CD4-positive, alpha-beta memory T cell (primary cell): Measurements from ENCODE around the gene MAP4K3. TPM values are rescaled to one million over a fixed set of nuclear protein-coding genes. Genes with fewer than 3 reads are reported as not detected.

ENCODE experiments used
- CTCF ChIA-PET: fragments of 350-600 bp; sonication (Branson Sonifier 250); formaldehyde crosslinking; loops from one replicate; lab custom pipeline; 2021; ENCODE audit warnings: inconsistent platforms; ENCODE audit not compliant: partially characterized antibody; lab: Charles Lee
- POLR2A ChIA-PET: fragments of 350-600 bp; sonication (Branson Sonifier 250); formaldehyde crosslinking; loops from one replicate; lab custom pipeline; 2021; ENCODE audit not compliant: partially characterized antibody; lab: Charles Lee
- DNase-seq, 5 donors: peaks; one replicate each; pipeline versions ENCODE4 v3.0.0 to v3.0.0-alpha.2; 2020 to 2022; ENCODE audit warnings: mixed read lengths in 1 of 5
- H3K27ac ChIP-seq: one replicate; pipeline ENCODE4 v1.7.0; 2013; ENCODE audit warnings: low read depth, low read length
- H3K27me3 ChIP-seq: 2 replicates; pipeline ENCODE4 v1.7.0; 2013; ENCODE audit warnings: mild to moderate bottlenecking, low read length, moderate library complexity; ENCODE audit not compliant: insufficient read depth
- H3K36me3 ChIP-seq: 2 replicates; pipeline ENCODE4 v1.7.0; 2013; ENCODE audit warnings: mild to moderate bottlenecking, low read length, moderate library complexity; ENCODE audit not compliant: insufficient read depth
- H3K4me1 ChIP-seq: 2 replicates; pipeline ENCODE4 v1.7.0; 2013; ENCODE audit warnings: mild to moderate bottlenecking, low read length, moderate library complexity; ENCODE audit not compliant: insufficient read depth
- H3K4me3 ChIP-seq, 2 donors: one replicate each; pipeline ENCODE4 v1.7.0; 2013; ENCODE audit warnings: low read length in 2 of 2, mild to moderate bottlenecking in 1 of 2
- H3K9me3 ChIP-seq, 2 donors: one replicate each; pipeline ENCODE4 v1.7.0; 2013; ENCODE audit warnings: low read length in 2 of 2, control low read depth in 1 of 2; ENCODE audit not compliant: control insufficient read depth in 1 of 2
- H3K27ac Mint-ChIP-seq, 7 donors: one replicate each; pipeline ENCODE4 v1.8.0; 2020 to 2021; ENCODE audit warnings: mixed read lengths in 7 of 7, mild to moderate bottlenecking in 6 of 7, inconsistent platforms in 3 of 7, moderate library complexity in 3 of 7
- H3K27me3 Mint-ChIP-seq, 2 donors: one replicate each; pipeline ENCODE4 v1.8.0; 2020 to 2021; ENCODE audit warnings: mixed read lengths in 2 of 2
- H3K36me3 Mint-ChIP-seq, 2 donors: one replicate each; pipeline ENCODE4 v1.8.0; 2020 to 2021; ENCODE audit warnings: mixed read lengths in 2 of 2, inconsistent platforms in 1 of 2, mild to moderate bottlenecking in 1 of 2
- H3K4me1 Mint-ChIP-seq, 4 donors: one replicate each; pipeline ENCODE4 v1.8.0; 2020 to 2021; ENCODE audit warnings: mixed read lengths in 4 of 4, mild to moderate bottlenecking in 1 of 4
- H3K4me3 Mint-ChIP-seq, 8 donors: one replicate each; pipeline ENCODE4 v1.8.0; 2020 to 2021; ENCODE audit warnings: mixed read lengths in 8 of 8, mild to moderate bottlenecking in 7 of 8, moderate library complexity in 6 of 8, inconsistent platforms in 3 of 8
- H3K9me3 Mint-ChIP-seq, 8 donors: one replicate each; pipeline ENCODE4 v1.8.0; 2020 to 2021; ENCODE audit warnings: mixed read lengths in 8 of 8, mild to moderate bottlenecking in 5 of 8, inconsistent platforms in 3 of 8, moderate library complexity in 1 of 8
- intact Hi-C: fragments of 100-400 bp; cut with micrococcal nuclease; formaldehyde crosslinking; loops from one replicate; pipeline ENCODE4 v1.15.1; 2023
- polyA plus RNA-seq, 2 donors: library from polyadenylated mRNA; unstranded; fragments of 300-500 nt; fragmentation: Illumina TruSeq; gene quantifications; one replicate each; pipeline ENCODE4 v1.2.3, GENCODE V29; 2021
- total RNA-seq, 2 experiments: library from RNA; stranded (reverse); gene quantifications; one replicate each; pipeline ENCODE4 v1.2.3, GENCODE V29; 2021

MAP4K3 gene
- total and polyA plus RNA-seq, 4 experiments from 2014 or later: 1.7 to 18.1 (median 9.4) TPM

- intact Hi-C loops: no loop called here
Observed at GRCh38 chr2:39220136-39220535, 216.9 kb downstream of the MAP4K3 start.

GRCh38 chr2:39218391-39218790, 218.7 kb downstream of the MAP4K3 start:
- H3K27ac Mint-ChIP-seq: peak overlapping the region; percentile 63 to 95 (median 84)
- Histone ChIP-seq H3K27ac (peak overlapping the region; percentile 47), H3K36me3 (no peaks in the 10 kb centered on the region), H3K4me3 (no peak overlapping the region), H3K27me3 (no peaks in the 10 kb centered on the region), H3K9me3 (no peaks in the 10 kb centered on the region), H3K4me1 (peaks cover 58% of the 10 kb centered on the region)
- intact Hi-C loops: no loop called here
- H3K4me1 Mint-ChIP-seq: peaks cover 38 to 58% (median 50%) of the 10 kb centered on the region in 4 donors
- H3K9me3 Mint-ChIP-seq: no peaks in the 10 kb centered on the region
- ChIA-PET POLR2A (interaction anchor here (1.0 to 6.1 kb wide), 7 partner anchors 10 to 150 kb away, joined by 3 to 185 read pairs (median 21); partner anchors contain the start of gene SOS1), CTCF (interaction anchor here (1.3 to 5.9 kb wide), 5 partner anchors 10 to 158 kb away, joined by 3 to 52 read pairs (median 8); partner anchors contain the start of gene SOS1)
- H3K27me3 Mint-ChIP-seq: no peaks in the 10 kb centered on the region
- DNase-seq: peak in 1 of 5 donors; percentile 23
- H3K4me3 Mint-ChIP-seq: peak overlapping the region in 3 of 8 donors; percentile 26 to 75 (median 56)
- H3K36me3 Mint-ChIP-seq: no peaks in the 10 kb centered on the region

More at GRCh38 chr2:39220136-39220535, 216.9 kb downstream of the MAP4K3 start:
- CTCF ChIA-PET: interaction anchor here (5.9 kb wide), 1 partner anchor 8 kb away, joined by 52 read pairs; no protein-coding TSS in a partner anchor
- peak overlapping the region in 2 of 8 donors; percentile 15 to 26 for H3K4me3 Mint-ChIP-seq
- H3K4me1 ChIP-seq: peaks cover 49% of the 10 kb centered on the region
- no peaks in the 10 kb centered on the region for H3K9me3 Mint-ChIP-seq
- no peak overlapping the region for H3K27ac ChIP-seq
- H3K36me3 ChIP-seq: no peaks in the 10 kb centered on the region
- no peaks in the 10 kb centered on the region for H3K36me3 Mint-ChIP-seq
- DNase-seq: no peak
- H3K9me3 ChIP-seq: no peaks in the 10 kb centered on the region
- H3K4me3 ChIP-seq: no peak overlapping the region
- H3K27me3 ChIP-seq: no peaks in the 10 kb centered on the region
- peak overlapping the region in 4 of 7 donors; percentile 9 to 71 (median 52) for H3K27ac Mint-ChIP-seq
- peaks cover 32 to 48% (median 42%) of the 10 kb centered on the region in 4 donors for H3K4me1 Mint-ChIP-seq
- POLR2A ChIA-PET: interaction anchor here (6.1 kb wide), 1 partner anchor 100 kb away, joined by 158 read pairs; the partner anchor contains the start of gene SOS1
- peaks cover 0 to 1% of the 10 kb centered on the region in 2 donors for H3K27me3 Mint-ChIP-seq

GRCh38 chr2:39217192-39217550, 219.9 kb downstream of the MAP4K3 start:
- intact Hi-C loops: loop anchor here (1.0 kb wide), 1 partner anchor 11 kb away; no protein-coding TSS in a partner anchor
- H3K9me3 ChIP-seq: no peaks in the 10 kb centered on the region
- no peaks in the 10 kb centered on the region for H3K36me3 ChIP-seq
- Mint-ChIP-seq H3K36me3 (no peaks in the 10 kb centered on the region), H3K9me3 (no peaks in the 10 kb centered on the region), H3K27me3 (no peaks in the 10 kb centered on the region), H3K4me3 (peak overlapping the region; percentile 41 to 72 (median 60)), H3K27ac (peak overlapping the region; percentile 63 to 96 (median 91)), H3K4me1 (peaks cover 38 to 58% (median 52%) of the 10 kb centered on the region in 4 donors)
- H3K4me3 ChIP-seq: no peak overlapping the region
- peak overlapping the region; percentile 65 for H3K27ac ChIP-seq
- POLR2A ChIA-PET: interaction anchor here (0.6 to 6.1 kb wide), 21 partner anchors 8 to 158 kb away, joined by 3 to 185 read pairs (median 5); partner anchors contain the start of gene SOS1
- peaks cover 58% of the 10 kb centered on the region for H3K4me1 ChIP-seq
- CTCF ChIA-PET: interaction anchor here (1.0 to 5.9 kb wide), 7 partner anchors 11 to 269 kb away, joined by 3 to 52 read pairs (median 3); partner anchors contain the start of gene SOS1
- H3K27me3 ChIP-seq: no peaks in the 10 kb centered on the region
- no peak for DNase-seq

GRCh38 chr2:39216346-39217191, 220.5 kb downstream of the MAP4K3 start:
- H3K4me3 ChIP-seq: peak overlapping the region in 1 of 2 donors; percentile 25
- Mint-ChIP-seq H3K9me3 (no peaks in the 10 kb centered on the region), H3K4me1 (peaks cover 38 to 60% (median 52%) of the 10 kb centered on the region in 4 donors), H3K27ac (peak overlapping the region; percentile 63 to 96 (median 91)), H3K4me3 (peak overlapping the region; percentile 36 to 72 (median 63)), H3K36me3 (no peaks in the 10 kb centered on the region), H3K27me3 (no peaks in the 10 kb centered on the region)
- no peaks in the 10 kb centered on the region for H3K36me3 ChIP-seq
- H3K27me3 ChIP-seq: no peaks in the 10 kb centered on the region
- ChIA-PET CTCF (interaction anchor here (1.0 to 5.9 kb wide), 8 partner anchors 12 to 269 kb away, joined by 3 to 52 read pairs (median 4); partner anchors contain the start of gene SOS1), POLR2A (interaction anchor here (0.6 to 6.1 kb wide), 21 partner anchors 9 to 158 kb away, joined by 3 to 185 read pairs (median 5); partner anchors contain the start of gene SOS1)
- intact Hi-C loops: loop anchor here (1.0 kb wide), 3 partner anchors 12 to 92 kb away; no protein-coding TSS in a partner anchor
- H3K27ac ChIP-seq: peak overlapping the region; percentile 65
- H3K4me1 ChIP-seq: peaks cover 58% of the 10 kb centered on the region
- H3K9me3 ChIP-seq: no peaks in the 10 kb centered on the region
- DNase-seq: peak; percentile 87 to 92 (median 89)

GRCh38 chr2:39215545-39215944, 221.5 kb downstream of the MAP4K3 start:
- Histone ChIP-seq H3K27ac (peak overlapping the region; percentile 65), H3K4me3 (no peak overlapping the region), H3K36me3 (no peaks in the 10 kb centered on the region), H3K27me3 (no peaks in the 10 kb centered on the region), H3K4me1 (peaks cover 58% of the 10 kb centered on the region), H3K9me3 (no peaks in the 10 kb centered on the region)
- no peaks in the 10 kb centered on the region for H3K9me3 Mint-ChIP-seq
- ChIA-PET POLR2A (interaction anchor here (1.0 to 6.1 kb wide), 8 partner anchors 13 to 95 kb away, joined by 3 to 185 read pairs (median 12); partner anchors contain the start of gene SOS1), CTCF (interaction anchor here (1.5 to 5.9 kb wide), 4 partner anchors 13 to 95 kb away, joined by 5 to 52 read pairs (median 18); partner anchors contain the start of gene SOS1)
- peaks cover 39 to 64% (median 52%) of the 10 kb centered on the region in 4 donors for H3K4me1 Mint-ChIP-seq
- H3K27ac Mint-ChIP-seq: peak overlapping the region; percentile 63 to 96 (median 91)
- H3K4me3 Mint-ChIP-seq: peak overlapping the region in 3 of 8 donors; percentile 1 to 52 (median 8)
- DNase-seq: no peak
- no peaks in the 10 kb centered on the region for H3K36me3 Mint-ChIP-seq
- intact Hi-C loops: no loop called here
- no peaks in the 10 kb centered on the region for H3K27me3 Mint-ChIP-seq

GRCh38 chr2:39213015-39213414, 224.1 kb downstream of the MAP4K3 start:
- POLR2A ChIA-PET: interaction anchor here (0.9 to 1.0 kb wide), 2 partner anchors 85 to 89 kb away, joined by 3 to 4 read pairs; no protein-coding TSS in a partner anchor
- CTCF ChIA-PET: interaction anchor here (0.8 to 1.4 kb wide), 3 partner anchors 16 to 86 kb away, joined by 3 to 4 read pairs (median 4); no protein-coding TSS in a partner anchor
- peaks cover 29 to 44% (median 35%) of the 10 kb centered on the region in 4 donors for H3K4me1 Mint-ChIP-seq
- Histone ChIP-seq H3K27ac (no peak overlapping the region), H3K27me3 (no peaks in the 10 kb centered on the region), H3K4me1 (peaks cover 36% of the 10 kb centered on the region), H3K36me3 (no peaks in the 10 kb centered on the region), H3K9me3 (no peaks in the 10 kb centered on the region), H3K4me3 (no peak overlapping the region)
- intact Hi-C loops: no loop called here
- no peak for DNase-seq
- H3K36me3 Mint-ChIP-seq: no peaks in the 10 kb centered on the region
- H3K27me3 Mint-ChIP-seq: no peaks in the 10 kb centered on the region
- H3K4me3 Mint-ChIP-seq: no peak overlapping the region
- H3K27ac Mint-ChIP-seq: peak overlapping the region in 1 of 7 donors; percentile 29
- no peaks in the 10 kb centered on the region for H3K9me3 Mint-ChIP-seq
